Cardiac fibroblast (primary cell): ENCODE measurements around the gene COPS8.

Experiments
- DNase-seq, 2 donors: peaks; one replicate each; pipeline versions ENCODE4 v3.0.0 to v3.0.0-alpha.2; 2010; ENCODE audit warnings: low read depth in 2 of 2
- H3K4me3 ChIP-seq, 2 donors: replicated peaks in 1 of 2; 1 replicate in 1 of 2; 2 replicates in 1 of 2; pipeline ENCODE4 v1.5.1; 2011; ENCODE audit warnings: low read depth in 2 of 2, low read length in 2 of 2, mild to moderate bottlenecking in 2 of 2, moderate library complexity in 1 of 2
- CTCF ChIP-seq: IDR thresholded peaks from one replicate; pipeline ENCODE4 v1.5.1; 2011; ENCODE audit warnings: low read depth, mild to moderate bottlenecking, low read length, inconsistent platforms

COPS8 gene

DNA sequence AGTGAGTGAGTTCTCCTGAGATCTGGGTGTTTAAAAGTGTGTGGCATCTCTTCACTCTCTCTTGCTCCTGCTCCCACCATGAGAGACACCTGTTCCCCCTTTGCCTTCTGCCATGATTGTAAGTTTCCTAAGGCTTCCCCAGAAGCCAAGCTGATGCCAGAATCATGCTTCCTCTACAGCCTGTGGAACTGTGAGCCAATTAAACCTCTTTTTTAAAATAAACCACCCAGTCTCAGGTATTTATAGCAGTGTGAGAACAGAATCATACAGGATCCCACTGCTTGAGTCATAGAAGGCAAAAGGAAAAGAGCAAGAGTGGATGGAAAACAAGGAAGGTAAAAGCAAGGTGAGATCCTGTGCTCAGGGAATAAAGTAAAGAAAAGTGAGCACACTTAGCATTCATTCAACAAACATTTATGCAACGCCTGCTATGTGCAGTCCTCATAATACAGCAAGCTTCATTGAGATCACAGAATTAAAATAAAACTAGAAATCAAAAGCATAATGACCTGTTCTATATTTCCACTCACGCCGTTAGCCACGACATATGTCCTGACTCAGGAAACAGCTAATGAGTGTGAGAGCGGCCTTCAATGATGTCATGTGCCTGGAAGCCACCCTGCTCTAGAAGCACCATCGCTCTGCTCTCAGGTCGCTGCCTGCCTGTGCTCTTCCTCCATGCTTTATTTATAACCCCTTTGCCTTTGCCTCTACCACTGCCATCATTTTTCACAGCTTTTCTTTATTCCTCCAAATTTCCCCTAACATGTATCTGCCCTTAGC, 11.3 kb upstream of the COPS8 start:
- peak; percentile 33 to 48 for DNase-seq
- TF ChIP-seq CTCF, result no peak
- H3K4me3 ChIP-seq, result no peak overlapping the region

- TF ChIP-seq CTCF, result no peak
- no peak overlapping the region for H3K4me3 ChIP-seq
- DNase-seq, result peak in 1 of 2 donors; percentile 8
These were observed 9.7 kb upstream of the COPS8 start for GRCh38 chr2:237075749-237076599.

DNA sequence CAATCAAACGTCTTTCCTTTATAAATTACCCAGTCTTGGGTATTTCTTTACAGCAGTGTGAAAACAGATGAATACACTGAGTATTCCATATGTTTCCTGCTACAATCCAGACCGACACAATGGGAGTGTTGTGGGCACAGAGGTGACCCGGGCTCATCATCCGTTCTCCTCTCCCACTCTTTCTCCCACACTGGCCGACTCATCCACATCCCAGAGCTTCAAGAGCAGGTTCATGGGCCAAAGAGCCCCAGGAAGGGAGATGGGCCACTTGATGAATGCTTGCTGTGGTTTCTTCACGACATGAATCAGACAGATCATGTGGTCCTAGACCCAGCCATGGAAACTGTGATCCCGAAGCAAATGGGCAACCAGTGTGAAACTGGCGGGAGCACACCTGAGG, 4.1 kb upstream of the COPS8 start:
- TF ChIP-seq CTCF, result no peak
- DNase-seq, result no peak

DNA sequence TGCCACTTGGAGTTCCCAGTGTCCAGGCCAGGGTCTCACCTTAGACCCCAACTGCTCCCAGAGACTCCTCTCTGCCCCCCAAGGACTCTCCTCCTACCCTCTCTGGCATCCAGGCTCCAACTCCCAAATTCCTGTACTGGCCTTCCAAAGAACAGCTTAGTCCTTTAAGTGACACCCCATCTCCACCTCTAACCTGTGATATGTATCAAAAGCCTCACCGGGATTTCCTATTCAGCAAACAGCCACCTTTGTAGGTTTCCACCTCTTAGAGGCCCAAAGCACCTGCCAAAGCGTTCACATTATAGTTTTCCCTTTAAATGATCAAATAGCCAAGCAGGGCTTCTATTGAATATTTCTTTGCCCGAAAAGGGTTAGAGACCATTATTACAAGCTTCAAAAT, 2.7 kb upstream of the COPS8 start:
- no peak for TF ChIP-seq CTCF
- no peak overlapping the region for H3K4me3 ChIP-seq
- DNase-seq, result no peak

More for the DNA sequence above, 4.1 kb upstream of the COPS8 start:
- no peak overlapping the region for H3K4me3 ChIP-seq

GRCh38 chr2:237084444-237084843, 1.2 kb upstream of the COPS8 start:
- no peak for TF ChIP-seq CTCF
- peak overlapping the region in 1 of 2 donors; percentile 91 for H3K4me3 ChIP-seq
- no peak for DNase-seq

DNA sequence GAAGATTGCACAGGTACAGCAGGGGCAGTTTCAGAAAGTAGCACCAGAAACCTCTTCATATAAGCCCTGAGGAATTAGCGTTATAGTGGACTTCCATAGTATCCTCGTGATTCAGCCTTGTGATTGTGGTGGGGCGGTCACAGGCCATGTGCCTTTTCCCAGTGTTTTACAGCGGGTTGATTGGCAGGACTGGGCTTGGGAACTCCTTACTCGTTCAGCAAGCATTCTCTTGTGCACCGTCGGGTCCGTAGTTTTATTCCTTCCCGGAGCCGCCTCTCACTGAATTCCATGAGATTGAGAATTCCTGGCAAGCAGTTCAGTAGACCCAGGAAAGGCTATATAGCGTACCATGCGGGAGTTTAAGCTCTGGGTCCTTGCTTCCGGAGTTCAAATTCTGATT, 5.2 kb downstream of the COPS8 start:
- H3K4me3 ChIP-seq, result no peak overlapping the region
- no peak for TF ChIP-seq CTCF
- peak in 1 of 2 donors; percentile 69 for DNase-seq
